IPS-18c (cell line): ENCODE results near the gene ID3.
"Not testable (repeated sequence)": the region's sequence is repeated elsewhere in the genome, so short reads cannot be mapped to it uniquely, and the experiment has no call there.

Experiments used
- H3K4me3 ChIP-seq: 2 replicates; pipeline ENCODE4 v1.7.0; 2013; ENCODE audit warnings: low read depth, mild to moderate bottlenecking, low read length, moderate library complexity; ENCODE audit not compliant: insufficient read depth
- H3K9me3 ChIP-seq: one replicate; pipeline ENCODE4 v1.6.1; 2013; ENCODE audit warnings: mild to moderate bottlenecking, low read length, moderate library complexity; ENCODE audit not compliant: control insufficient read depth, insufficient read depth

ID3 gene

DNA sequence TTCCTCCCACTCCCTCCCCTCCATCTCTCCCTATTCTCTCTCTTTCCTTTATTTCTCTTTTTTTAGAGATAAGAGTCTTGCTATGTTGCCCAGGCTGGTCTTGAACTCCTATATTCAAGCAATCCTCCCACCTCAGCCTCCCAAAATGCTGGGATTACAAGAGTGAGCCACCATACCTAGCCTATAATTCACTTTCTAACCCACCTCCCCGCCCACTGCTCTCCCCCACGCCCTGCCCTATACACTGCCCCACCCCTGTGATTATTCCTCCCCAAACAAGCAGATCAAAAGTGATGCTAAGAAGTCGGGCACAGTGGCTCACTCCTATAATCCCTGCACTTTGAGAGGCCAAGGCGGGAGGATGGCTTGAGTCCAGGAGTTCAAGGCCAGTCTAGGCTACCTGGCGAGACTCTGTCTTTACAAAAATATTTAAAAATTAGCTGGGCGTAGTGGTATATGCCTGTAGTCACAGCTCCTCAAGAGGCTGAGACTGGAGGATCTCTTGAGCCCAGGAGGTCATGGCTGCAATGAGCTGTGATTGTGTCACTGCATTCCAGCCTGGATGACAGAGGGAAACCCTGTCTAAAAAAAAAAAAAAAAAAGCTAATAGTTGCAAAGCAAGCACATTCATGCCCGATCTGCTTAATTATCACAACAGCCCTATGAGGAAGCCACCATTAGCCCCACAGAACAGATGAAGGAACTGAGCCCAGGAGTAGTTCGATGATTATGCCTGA is 15.4 kb downstream of the ID3 start:
- Histone ChIP-seq H3K4me3 (no peak overlapping the region), H3K9me3 (no peaks in the 10 kb centered on the region)

DNA sequence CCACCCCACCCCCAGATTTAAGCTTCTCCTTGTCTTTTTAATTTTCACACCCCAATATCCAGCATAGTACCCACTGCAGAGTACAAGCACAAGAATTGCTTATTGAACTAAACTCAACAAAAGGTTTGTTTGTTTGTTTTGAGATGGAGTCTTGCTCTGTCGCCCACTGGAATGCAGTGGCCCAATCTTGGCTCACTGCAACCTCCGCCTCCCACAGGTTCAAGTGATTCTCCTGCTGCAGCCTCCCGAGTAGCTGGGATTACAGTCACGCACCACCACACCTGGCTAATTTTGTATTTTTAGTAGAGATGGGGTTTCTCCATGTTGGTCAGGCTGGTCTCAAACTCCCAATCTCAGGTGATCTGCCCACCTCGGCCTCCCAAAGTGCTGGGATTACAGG is 16.4 kb downstream of the ID3 start:
- not testable (repeated sequence) for H3K9me3 ChIP-seq, H3K4me3 ChIP-seq

DNA sequence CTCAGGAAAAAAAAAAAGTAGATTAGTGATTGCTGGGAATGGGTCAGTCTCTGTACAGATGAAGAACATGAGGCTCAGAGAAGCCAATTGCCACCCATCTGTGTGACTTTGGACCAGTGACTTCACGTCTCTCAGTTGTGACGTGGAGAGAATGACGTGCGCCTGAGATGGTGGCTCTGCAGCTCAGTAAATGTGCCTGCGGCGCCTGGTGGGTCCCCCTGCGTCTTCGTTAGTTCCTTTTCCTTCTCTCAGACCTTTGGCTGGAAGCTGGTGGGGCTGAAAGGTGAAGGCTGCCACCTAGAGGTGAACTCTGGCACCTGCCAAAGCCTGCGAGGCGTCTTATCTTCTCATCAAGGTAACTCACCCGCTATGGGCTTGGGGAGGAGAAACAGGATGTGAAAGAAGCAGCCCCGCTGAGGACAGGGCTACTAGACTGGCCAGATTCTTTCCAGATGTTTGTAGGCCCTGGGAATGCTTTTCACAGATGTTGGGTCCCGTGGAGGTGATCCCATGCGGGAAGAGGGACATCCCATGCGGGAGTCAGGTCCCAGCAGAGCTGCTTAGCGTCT is 19.5 kb downstream of the ID3 start:
- Histone ChIP-seq H3K4me3 (no peak overlapping the region), H3K9me3 (no peaks in the 10 kb centered on the region)

DNA sequence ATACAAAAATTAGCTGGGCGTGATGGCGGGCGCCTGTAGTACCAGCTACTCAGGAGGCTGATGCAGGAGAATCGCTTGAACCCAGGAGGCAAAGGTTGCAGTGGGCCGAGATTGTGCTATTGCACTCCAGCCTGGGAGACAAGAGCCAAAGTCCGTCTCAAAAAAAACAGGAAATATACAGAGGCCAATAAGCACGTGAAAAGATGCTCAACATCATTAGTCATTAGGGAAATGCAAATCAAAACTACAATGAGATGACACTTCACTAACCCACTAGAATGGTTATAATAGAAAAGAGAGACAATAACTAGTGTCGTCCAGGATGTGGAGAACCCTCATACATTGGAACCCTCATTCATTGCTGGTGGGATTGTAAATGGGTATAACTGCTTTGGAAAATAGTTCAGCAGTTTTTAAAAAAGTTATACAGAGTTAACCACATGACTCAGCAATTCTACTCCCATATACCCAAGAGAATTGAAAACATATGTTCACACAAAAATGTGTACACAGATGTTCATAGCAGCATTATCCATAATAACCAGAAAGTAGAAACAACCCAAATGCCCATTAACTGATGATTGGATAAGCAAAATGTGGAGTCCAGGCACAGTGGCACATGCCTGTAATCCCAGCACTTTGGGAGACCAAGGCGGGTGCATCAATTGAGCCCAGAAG is 21.9 kb downstream of the ID3 start:
- H3K4me3 ChIP-seq, result no peak overlapping the region
- no peaks in the 10 kb centered on the region for H3K9me3 ChIP-seq

DNA sequence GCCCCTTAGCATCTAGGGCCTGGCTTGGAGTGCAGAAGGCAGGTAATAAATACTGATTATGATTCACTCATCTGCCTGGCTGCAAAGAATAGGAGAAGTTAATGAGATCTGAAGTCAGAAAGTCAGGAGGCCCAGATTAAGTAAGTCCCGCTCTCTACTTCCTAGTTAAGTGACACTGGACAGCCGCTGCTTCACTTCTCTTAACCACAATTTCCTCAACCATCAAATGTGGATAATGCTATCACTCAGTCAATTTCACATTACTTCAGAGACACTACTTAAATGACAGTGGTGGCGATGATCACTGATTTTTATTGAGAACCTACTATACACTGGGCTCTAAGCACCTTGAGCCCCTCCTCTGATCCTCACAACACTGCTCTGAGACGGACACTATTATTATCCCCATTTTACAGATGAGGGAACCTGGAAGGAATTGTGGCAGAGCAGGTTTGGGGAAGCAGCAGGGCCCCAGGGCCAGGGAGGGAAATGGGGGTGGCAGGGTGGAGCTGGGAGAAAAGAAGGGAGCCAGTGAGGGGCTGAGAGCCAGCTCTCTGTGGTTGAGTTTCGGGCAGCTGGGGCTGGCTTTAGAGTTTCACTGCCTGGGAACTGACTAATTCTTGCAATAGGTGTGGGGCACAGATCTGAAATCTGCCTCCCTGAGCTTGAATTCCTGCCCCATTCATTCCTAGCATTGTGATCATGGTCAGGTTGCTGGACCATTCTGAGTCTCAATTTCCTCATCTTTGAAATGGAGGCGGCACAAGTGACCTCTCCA is 25.9 kb downstream of the ID3 start:
- Histone ChIP-seq H3K9me3 (no peaks in the 10 kb centered on the region), H3K4me3 (no peak overlapping the region)

DNA sequence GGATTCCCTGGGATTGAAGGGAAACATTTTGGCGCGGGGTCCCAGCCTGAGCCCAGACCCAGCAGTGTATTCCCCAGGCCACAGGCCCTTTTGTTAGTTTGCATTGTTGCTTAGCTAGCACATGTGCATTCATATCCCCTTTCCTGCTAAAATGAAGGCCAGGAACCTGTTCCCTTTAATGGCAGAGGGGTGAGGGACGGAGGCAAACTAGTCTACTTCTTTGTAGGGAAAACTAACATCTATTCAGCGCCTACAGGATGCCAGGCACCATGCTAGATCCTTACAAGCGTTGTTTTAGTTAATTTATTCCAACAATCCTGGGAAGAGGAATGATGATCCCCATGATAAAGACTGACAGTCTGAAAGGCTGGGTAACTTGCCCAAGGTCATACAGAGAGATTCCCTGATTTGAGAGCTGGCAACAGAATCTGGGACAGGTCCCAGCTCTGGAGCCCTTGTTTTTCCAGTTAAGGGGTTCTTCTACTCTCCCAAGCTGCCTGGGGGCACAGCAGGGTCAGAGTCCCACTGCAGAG is 27.7 kb downstream of the ID3 start:
- H3K4me3 ChIP-seq, result peak overlapping the region; percentile 5; the same call in 1 of the 2 replicates
- H3K9me3 ChIP-seq, result no peaks in the 10 kb centered on the region

DNA sequence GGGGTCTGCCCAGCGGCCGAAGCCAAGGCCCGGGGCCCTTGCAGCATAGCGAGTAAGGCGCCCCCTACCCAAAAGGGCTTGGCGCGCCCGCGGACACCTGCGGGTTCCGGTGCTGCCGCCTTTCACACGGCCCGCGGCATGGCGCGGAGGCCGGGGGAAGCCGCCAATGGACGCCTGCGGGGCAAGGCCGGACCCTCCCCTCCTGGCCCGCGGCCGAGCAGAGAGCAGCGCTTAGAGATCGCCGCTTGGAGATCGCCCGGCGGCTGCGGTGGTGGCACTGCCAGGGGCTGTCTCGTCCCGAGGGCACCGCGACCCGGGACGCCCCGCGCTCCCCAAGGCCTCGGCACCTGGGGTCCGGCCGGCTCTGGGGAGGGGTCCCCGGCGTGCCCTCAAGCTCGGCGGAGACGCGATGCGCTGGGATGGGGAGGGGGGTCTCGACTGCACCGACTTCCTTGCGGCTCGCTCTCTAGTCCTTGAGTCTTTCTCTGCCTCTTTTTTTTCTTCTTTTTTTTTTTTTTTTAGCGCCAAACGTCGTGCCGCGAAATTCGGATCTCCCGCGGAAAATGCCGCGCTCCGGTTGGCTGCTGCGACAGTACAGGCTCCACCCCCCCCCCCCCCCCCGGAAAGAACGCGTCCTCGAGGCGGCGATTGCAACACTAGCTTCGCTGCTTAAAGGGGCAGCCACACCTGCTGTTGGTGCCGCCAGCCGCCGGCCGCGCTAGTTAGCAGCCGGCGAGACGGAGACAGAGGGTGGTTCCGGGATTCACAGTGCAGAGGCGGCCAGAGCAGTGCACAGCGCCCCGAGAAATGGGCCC is 28.3 kb downstream of the ID3 start, which contains the start of gene E2F2:
Gene E2F2 (minus strand): TSS at position 487 of the 815 bp plus-strand sequence. CDS start 440 bp downstream, at position 47.
- H3K4me3 ChIP-seq, result peak within 1 kb of the TSS; percentile 67
- H3K9me3 ChIP-seq, result no peaks in the 10 kb centered on the region

DNA sequence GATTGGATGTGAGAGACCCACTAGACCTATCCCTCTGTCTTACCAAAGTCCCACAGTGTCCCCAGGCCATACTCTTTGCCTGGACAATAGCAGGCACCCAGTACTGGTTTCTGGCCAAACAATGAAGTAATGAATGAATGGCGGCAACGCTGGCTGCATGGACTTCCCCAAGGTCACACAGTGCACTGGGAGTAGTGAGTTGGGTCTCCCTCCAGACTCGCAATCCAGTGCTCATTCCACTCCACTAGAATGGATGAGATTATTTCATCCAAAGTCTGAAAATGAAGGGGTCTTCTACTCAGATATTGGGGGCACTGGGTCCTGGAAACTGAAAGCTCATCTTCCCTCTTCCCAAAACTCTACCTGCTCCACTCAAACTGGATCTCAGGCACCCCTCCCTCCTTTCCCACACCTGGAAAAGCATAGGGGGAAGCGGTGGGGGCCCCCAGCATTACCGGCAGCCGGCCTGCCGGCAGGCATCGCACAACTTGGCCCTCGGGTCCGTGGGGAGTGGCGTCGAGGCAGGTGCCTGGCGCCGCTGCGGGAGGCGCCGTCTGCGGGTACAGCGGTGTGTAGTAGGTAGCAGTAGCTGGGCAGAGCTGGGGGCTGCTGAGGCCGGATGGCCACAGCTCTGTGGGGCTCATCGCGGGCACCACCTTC is 29.1 kb downstream of the ID3 start:
- H3K9me3 ChIP-seq, result no peaks in the 10 kb centered on the region

DNA sequence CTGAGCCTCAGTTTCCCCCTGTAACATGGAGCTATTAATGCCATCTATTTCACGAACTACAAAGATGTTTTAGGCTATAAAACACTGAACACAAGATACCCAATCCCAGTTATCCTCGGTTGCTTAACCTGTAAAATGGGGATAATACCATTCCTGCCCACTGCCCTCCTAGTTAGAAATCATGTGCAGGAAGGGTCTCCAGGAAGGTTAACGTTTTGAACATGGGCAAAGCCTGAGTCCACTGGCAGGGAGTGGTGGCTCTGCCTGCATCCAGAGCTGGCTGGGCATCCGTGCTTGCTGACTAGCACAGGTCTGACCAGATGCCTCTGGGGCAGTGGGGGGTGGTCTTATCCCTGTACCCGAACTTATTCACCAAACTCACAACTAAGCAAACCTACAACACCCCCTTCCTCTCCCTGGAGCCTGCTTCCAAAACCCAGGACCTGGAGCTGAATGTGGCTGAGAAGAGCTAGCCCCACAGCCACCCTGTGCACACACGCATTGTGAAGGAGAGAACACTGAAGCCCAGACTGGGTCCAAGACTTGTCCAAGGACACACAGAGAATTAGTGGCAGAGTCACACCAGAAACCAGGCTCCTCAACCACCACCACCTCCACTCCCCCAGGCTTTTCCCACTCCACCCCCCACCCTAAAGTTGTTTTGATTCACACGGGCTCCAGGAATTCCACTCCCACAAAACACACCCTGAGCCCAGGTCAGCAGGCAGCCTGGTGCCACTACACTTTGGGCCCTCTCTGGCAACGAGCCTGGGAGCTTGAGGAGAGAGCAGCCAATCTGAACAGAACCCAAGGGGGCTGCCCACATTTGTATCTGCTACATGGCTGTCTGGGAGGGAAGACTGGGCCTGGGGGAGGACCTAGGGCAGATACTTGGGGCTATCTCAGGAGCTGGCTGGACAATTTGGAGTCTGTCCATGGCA is 29.9 kb downstream of the ID3 start:
- no peak overlapping the region for H3K4me3 ChIP-seq
- no peaks in the 10 kb centered on the region for H3K9me3 ChIP-seq

More for the DNA sequence above, 29.1 kb downstream of the ID3 start:
- H3K4me3 ChIP-seq, result peak overlapping the region; percentile 67

DNA sequence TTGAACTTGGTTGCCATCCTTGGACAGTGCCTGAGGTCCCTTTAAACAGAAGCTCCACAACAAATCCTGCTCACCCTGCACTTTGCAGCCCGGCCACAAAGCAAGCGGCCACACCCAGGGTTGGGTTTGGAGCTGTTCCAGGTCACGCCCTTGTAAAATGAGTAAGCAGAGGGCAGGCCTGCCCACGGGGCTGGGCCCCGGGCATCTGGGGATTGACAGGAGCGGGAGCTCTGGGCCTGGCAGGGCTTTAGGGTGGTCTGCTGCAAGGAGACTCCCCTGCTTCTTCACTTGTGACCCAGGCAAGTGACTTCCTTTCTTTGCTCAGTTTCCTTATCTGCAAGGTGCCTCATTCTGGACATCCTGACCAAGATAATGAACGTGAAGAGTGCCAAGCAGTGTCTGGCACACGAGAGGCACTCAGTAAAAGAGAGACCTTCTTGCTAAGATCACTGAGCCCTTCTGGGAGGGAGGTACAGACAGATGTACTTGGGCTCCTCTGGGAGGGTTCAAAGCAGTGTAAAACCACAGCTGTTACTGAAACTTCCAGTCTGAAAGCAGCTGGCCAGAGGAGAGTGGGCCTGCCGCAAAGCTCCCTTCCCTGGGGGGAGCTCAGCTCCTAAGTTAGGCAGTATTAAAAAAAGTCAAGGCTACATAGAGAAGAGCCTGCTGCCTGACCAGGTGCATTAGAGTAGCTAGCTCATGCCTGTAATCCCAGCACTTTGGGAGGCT is 30.9 kb downstream of the ID3 start:
- no peaks in the 10 kb centered on the region for H3K9me3 ChIP-seq
- no peak overlapping the region for H3K4me3 ChIP-seq

DNA sequence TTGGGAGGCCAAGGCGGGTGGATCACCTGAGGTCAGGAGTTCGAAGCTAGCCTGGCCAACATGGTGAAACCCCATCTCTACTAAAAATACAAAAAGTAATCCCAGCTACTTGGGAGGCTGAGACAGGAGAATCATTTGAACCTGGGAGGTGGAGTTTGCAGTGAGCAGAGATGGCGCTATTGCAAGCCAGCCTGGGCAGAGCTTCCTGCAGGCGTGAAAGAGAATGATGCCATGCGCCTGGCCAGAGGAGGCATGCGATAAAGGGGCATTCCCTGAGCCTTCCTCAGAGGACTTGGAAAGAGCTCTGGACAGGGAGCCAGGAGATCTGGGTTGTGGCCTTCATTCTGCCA is 31.4 kb downstream of the ID3 start:
- H3K4me3 ChIP-seq, result no peak overlapping the region

DNA sequence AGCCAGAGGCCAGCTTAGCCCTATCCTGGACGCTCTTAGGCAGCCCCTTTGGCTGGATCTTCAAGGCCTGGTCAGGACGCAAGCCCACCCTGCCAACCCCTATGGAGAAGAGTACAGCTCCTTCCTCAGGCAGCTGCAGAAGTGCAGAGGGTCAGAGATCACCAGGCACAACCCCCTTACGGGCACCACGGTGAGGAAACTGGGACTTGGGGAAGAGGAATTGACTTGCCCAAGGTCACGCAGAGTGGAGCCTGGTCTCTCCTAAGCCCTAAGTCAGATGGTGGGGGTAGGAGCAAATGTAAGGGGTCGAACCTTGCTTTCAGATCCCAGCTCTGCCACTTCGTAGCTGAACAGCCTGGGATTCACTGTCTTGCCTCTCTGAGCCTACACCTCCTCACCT is 31.9 kb downstream of the ID3 start:
- Histone ChIP-seq H3K9me3 (no peaks in the 10 kb centered on the region), H3K4me3 (no peak overlapping the region)

More for the DNA sequence above, 31.4 kb downstream of the ID3 start:
- H3K9me3 ChIP-seq, result no peaks in the 10 kb centered on the region

DNA sequence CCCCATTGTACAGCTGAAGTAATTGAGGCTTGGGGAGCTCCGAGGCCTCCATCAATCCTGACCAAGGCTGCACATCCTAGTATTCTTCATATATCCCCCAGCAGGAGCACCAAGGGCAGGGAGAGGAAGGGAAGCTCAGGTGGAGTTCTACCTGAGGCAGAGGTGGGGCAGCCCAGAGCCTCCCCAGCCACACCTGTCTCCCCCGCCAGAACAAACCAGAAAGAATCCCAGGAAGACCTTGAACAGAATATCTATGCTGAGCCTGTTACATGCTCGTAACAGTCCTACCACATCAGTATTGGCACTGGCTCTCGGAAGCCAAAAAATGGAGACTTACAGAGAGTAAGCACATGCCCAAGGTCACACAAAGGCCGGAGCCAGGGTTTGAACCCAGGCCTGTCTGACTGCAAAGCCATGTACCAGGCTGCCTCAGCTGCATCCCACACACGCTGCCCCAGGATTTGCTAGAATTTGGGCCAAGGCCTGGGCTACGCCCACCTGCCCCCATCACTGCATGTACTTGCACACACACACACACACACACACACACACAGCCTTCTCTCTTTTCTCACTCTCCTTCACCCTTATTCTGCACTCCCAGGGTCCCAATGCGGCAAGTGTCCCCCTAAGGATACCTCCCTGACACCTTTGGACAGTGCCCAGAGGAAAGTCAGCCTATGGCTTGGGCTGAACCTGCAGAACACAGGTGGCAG is 32.8 kb downstream of the ID3 start:
- Histone ChIP-seq H3K4me3 (no peak overlapping the region), H3K9me3 (no peaks in the 10 kb centered on the region)

DNA sequence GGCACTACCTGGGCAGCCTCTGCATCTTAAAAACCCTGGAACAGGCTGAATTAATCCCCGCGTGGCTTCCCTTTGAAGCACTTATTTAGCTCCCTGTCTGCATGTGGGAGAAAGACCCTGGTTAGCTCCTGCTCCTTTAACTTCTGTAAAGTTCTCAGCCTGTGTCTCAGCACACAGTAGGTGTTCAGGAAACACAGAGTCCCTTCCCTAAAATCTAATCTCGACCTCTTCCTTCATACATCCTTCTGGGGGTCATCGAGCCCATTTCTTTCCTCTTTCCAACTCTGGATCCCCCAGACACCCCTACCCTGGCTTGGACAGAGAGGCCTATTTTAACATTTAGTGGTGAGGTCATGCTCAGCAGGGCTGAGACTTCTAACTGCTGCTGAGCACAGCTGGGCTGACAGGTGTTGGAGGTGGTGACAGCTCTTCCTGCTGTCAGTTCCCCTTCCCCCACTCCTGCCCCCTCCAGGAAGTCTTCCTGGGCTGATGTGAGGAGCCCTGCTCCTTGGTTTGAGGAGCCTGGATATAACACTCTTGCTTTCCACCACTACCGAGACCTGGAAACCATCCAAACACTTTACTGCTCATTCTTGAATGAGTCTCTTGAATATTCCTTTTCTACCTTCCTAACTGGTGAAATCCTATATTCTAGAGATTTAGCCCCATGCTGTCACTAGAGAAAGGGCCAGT is 33.6 kb downstream of the ID3 start:
- no peaks in the 10 kb centered on the region for H3K9me3 ChIP-seq

More for the DNA sequence above, 33.6 kb downstream of the ID3 start:
- H3K4me3 ChIP-seq, result no peak overlapping the region
